Astrocyte (in vitro differentiated cells and primary cell): Measurements from ENCODE around the gene KIAA1210. TPM values are rescaled to one million over a fixed set of nuclear protein-coding genes. Genes with fewer than 3 reads are reported as not detected.

Experiments used
- DNase-seq: peaks from one replicate; pipeline ENCODE4 v3.0.0-alpha.2; 2010; ENCODE audit warnings: low read depth
- FAIRE-seq: peaks from 2 replicates; lab custom pipeline; 2011; peaks lifted over from hg19 to GRCh38; lab: Jason Lieb, UNC
- H2AFZ ChIP-seq: 2 replicates; pipeline ENCODE4 v1.6.0; 2012; ENCODE audit warnings: low read depth, low read length, inconsistent platforms
- H3K27ac ChIP-seq: 2 replicates; pipeline ENCODE4 v1.5.1; 2011; ENCODE audit warnings: low read depth, low read length, inconsistent platforms
- H3K27me3 ChIP-seq: 2 replicates; pipeline ENCODE4 v1.6.0; 2011; ENCODE audit warnings: low read length, inconsistent platforms; ENCODE audit not compliant: insufficient read depth
- H3K36me3 ChIP-seq: 2 replicates; pipeline ENCODE4 v1.5.1; 2011; ENCODE audit warnings: low read length, inconsistent platforms; ENCODE audit not compliant: insufficient read depth
- H3K4me1 ChIP-seq: 2 replicates; pipeline ENCODE4 v1.5.1; 2011; ENCODE audit warnings: low read length, inconsistent platforms; ENCODE audit not compliant: insufficient read depth
- H3K4me2 ChIP-seq: 2 replicates; pipeline ENCODE4 v1.6.0; 2012; ENCODE audit warnings: low read length, inconsistent platforms
- H3K4me3 ChIP-seq: 2 replicates; pipeline ENCODE4 v1.5.1; 2011; ENCODE audit warnings: low read depth, mild to moderate bottlenecking, low read length, inconsistent platforms; ENCODE audit not compliant: insufficient read depth
- H3K79me2 ChIP-seq: 2 replicates; pipeline ENCODE4 v1.6.0; 2012; ENCODE audit warnings: mild to moderate bottlenecking, low read length, inconsistent platforms; ENCODE audit not compliant: insufficient read depth
- H3K9ac ChIP-seq: 2 replicates; pipeline ENCODE4 v1.6.0; 2012; ENCODE audit warnings: mild to moderate bottlenecking, low read length, inconsistent platforms
- H3K9me3 ChIP-seq: 2 replicates; pipeline ENCODE4 v1.5.1; 2012; ENCODE audit warnings: low read depth, mild to moderate bottlenecking, low read length, inconsistent platforms; ENCODE audit not compliant: insufficient read depth
- H4K20me1 ChIP-seq: 2 replicates; pipeline ENCODE4 v1.6.0; 2012; ENCODE audit warnings: low read length, inconsistent platforms; ENCODE audit not compliant: insufficient read depth
- H3K27ac Mint-ChIP-seq: one replicate; pipeline ENCODE4 v1.8.0; 2021; ENCODE audit warnings: mild to moderate bottlenecking, mixed read lengths; ENCODE audit not compliant: unreplicated experiment
- H3K27me3 Mint-ChIP-seq: one replicate; pipeline ENCODE4 v1.8.0; 2021; ENCODE audit warnings: low read depth, mixed read lengths; ENCODE audit not compliant: unreplicated experiment
- H3K36me3 Mint-ChIP-seq: one replicate; pipeline ENCODE4 v1.8.0; 2021; ENCODE audit warnings: low read depth, mixed read lengths; ENCODE audit not compliant: unreplicated experiment
- H3K4me1 Mint-ChIP-seq: one replicate; pipeline ENCODE4 v1.8.0; 2021; ENCODE audit warnings: low read depth, mixed read lengths; ENCODE audit not compliant: unreplicated experiment
- H3K4me3 Mint-ChIP-seq: one replicate; pipeline ENCODE4 v1.8.0; 2021; ENCODE audit warnings: mild to moderate bottlenecking, moderate library complexity, mixed read lengths; ENCODE audit not compliant: unreplicated experiment
- H3K9me3 Mint-ChIP-seq: one replicate; pipeline ENCODE4 v1.8.0; 2021; ENCODE audit warnings: mild to moderate bottlenecking, mixed read lengths; ENCODE audit not compliant: unreplicated experiment
- EZH2 ChIP-seq: IDR thresholded peaks from 2 replicates; pipeline ENCODE4 v1.6.1; 2012; ENCODE audit warnings: mild to moderate bottlenecking, low read length, inconsistent platforms; ENCODE audit not compliant: insufficient read depth
- total RNA-seq: library from RNA; stranded (reverse); gene quantifications from 2 replicates; pipeline ENCODE4 v1.2.1, GENCODE V29; 2021
- TF ChIP-seq, protein P1 (sequence below): IDR thresholded peaks from 2 replicates; pipeline ENCODE4 v1.5.1; 2011; ENCODE audit warnings: low read depth, mild to moderate bottlenecking, inconsistent platforms, low read length, moderate library complexity; ENCODE audit not compliant: insufficient read depth

The KIAA1210 gene
- total RNA-seq, 1 donor from 2014 or later: not detected

DNA sequence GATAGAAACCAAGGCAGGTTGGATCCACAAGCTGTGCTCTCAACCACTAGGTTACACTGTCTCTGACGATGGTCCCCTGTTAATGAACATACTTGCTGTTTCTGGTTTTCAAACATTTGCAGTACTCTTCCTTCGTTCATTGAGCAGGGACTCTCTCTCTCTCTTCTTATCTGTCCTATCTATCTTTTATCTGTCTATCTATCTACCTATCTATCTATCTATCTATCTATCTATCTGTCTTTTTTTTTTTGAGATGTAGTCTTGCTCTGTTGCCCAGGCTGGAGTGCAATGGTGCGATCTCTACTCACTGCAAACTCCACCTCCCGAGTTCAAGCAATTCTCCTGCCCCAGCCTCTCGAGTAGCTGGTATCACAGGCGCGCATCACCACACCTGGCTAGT, 64.2 kb downstream of the KIAA1210 start:
- Histone ChIP-seq H2AFZ (no peak overlapping the region), H3K36me3 (no peaks in the 10 kb centered on the region), H3K4me1 (no peaks in the 10 kb centered on the region), H3K79me2 (no peaks in the 10 kb centered on the region), H3K27me3 (no peaks in the 10 kb centered on the region), H3K9ac (no peak overlapping the region), H3K4me3 (no peak overlapping the region), H3K9me3 (no peaks in the 10 kb centered on the region), H3K27ac (no peak overlapping the region), H4K20me1 (no peaks in the 10 kb centered on the region), H3K4me2 (no peak overlapping the region)
- Mint-ChIP-seq H3K36me3 (no peaks in the 10 kb centered on the region), H3K27ac (no peak overlapping the region), H3K4me3 (no peak overlapping the region), H3K27me3 (no peaks in the 10 kb centered on the region), H3K4me1 (peaks cover 6% of the 10 kb centered on the region), H3K9me3 (no peaks in the 10 kb centered on the region)
- no peak for FAIRE-seq
- DNase-seq: no peak
- TF ChIP-seq, protein P1, sequence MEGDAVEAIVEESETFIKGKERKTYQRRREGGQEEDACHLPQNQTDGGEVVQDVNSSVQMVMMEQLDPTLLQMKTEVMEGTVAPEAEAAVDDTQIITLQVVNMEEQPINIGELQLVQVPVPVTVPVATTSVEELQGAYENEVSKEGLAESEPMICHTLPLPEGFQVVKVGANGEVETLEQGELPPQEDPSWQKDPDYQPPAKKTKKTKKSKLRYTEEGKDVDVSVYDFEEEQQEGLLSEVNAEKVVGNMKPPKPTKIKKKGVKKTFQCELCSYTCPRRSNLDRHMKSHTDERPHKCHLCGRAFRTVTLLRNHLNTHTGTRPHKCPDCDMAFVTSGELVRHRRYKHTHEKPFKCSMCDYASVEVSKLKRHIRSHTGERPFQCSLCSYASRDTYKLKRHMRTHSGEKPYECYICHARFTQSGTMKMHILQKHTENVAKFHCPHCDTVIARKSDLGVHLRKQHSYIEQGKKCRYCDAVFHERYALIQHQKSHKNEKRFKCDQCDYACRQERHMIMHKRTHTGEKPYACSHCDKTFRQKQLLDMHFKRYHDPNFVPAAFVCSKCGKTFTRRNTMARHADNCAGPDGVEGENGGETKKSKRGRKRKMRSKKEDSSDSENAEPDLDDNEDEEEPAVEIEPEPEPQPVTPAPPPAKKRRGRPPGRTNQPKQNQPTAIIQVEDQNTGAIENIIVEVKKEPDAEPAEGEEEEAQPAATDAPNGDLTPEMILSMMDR: no peak
- no peak for TF ChIP-seq EZH2

DNA sequence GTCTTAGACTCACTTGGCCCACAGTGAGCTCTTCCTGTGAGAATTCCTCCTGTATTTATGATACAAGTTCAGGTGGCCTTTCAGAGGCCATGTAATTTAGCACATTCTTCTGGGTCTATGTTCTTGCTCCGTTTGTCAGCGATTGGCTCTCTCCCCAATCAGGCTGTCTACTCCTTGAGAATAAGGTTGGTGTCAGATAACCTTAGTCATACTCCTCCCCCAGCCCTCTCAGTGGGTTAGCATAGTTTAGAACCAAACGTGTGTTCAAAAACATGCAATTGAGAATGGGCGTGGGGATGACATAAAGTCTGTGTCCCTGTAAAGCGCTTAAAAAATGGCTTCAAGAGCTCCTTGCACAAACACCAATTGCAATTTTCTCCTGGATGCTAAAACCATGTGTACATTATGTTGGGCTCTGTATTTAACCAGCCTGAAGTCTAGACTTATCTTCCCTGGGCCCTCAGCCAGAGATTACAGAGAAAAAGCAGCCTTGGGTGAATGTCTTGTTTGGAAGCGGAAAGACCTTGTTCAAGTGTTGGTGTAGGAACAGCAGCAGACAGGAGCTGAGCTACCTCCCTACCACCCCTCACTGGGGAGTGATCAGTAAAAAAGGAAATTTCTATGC, 64.8 kb downstream of the KIAA1210 start:
- Histone ChIP-seq H4K20me1 (no peaks in the 10 kb centered on the region), H3K79me2 (no peaks in the 10 kb centered on the region), H3K4me3 (no peak overlapping the region), H3K27me3 (no peaks in the 10 kb centered on the region), H3K36me3 (no peaks in the 10 kb centered on the region), H2AFZ (no peak overlapping the region), H3K4me1 (no peaks in the 10 kb centered on the region), H3K4me2 (no peak overlapping the region), H3K9ac (no peak overlapping the region), H3K27ac (no peak overlapping the region), H3K9me3 (no peaks in the 10 kb centered on the region)
- TF ChIP-seq, protein P1: no peak
- TF ChIP-seq EZH2: no peak
- H3K27me3 Mint-ChIP-seq: no peaks in the 10 kb centered on the region
- no peaks in the 10 kb centered on the region for H3K36me3 Mint-ChIP-seq
- FAIRE-seq: peak; percentile 26
- H3K9me3 Mint-ChIP-seq: no peaks in the 10 kb centered on the region
- peaks cover 6% of the 10 kb centered on the region for H3K4me1 Mint-ChIP-seq
- H3K27ac Mint-ChIP-seq: no peak overlapping the region
- DNase-seq: peak; percentile 52
- H3K4me3 Mint-ChIP-seq: no peak overlapping the region

DNA sequence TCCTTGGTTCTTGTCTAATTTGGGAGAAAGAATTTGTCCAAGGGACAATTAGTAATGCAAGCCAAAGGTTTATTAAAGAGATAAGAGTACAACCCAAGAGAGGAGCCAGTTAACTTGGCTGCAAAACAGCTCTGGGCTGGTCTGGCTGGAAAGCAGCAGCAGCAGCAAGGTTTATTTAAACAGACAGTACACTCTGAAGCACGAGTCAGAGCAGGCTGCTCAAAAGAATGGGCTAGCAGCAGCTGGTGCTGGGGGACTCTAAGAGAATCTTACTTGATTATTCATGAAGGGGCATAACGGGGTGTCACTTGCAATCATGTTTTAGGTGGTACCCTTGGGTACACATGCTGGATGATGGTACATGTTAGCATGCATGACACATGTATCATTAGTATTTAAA, 71.9 kb downstream of the KIAA1210 start:
- Histone ChIP-seq H3K4me3 (no peak overlapping the region), H3K9me3 (no peaks in the 10 kb centered on the region), H4K20me1 (no peaks in the 10 kb centered on the region), H3K4me1 (no peaks in the 10 kb centered on the region), H3K9ac (no peak overlapping the region), H3K4me2 (no peak overlapping the region), H3K36me3 (no peaks in the 10 kb centered on the region), H3K27ac (no peak overlapping the region), H3K27me3 (no peaks in the 10 kb centered on the region), H3K79me2 (no peaks in the 10 kb centered on the region), H2AFZ (no peak overlapping the region)
- no peak for DNase-seq
- H3K4me3 Mint-ChIP-seq: no peak overlapping the region
- no peak overlapping the region for H3K27ac Mint-ChIP-seq
- peaks cover under 1% of the 10 kb centered on the region for H3K9me3 Mint-ChIP-seq
- no peaks in the 10 kb centered on the region for H3K4me1 Mint-ChIP-seq
- no peak for TF ChIP-seq EZH2
- TF ChIP-seq, protein P1: no peak
- no peaks in the 10 kb centered on the region for H3K27me3 Mint-ChIP-seq
- peak; percentile 32 for FAIRE-seq
- H3K36me3 Mint-ChIP-seq: no peaks in the 10 kb centered on the region
